ENCODE results near the gene PRR36.
"Not testable (repeated sequence)": the region's sequence is repeated elsewhere in the genome, so short reads cannot be mapped to it uniquely, and the experiment has no call there.

The PRR36 gene

DNA sequence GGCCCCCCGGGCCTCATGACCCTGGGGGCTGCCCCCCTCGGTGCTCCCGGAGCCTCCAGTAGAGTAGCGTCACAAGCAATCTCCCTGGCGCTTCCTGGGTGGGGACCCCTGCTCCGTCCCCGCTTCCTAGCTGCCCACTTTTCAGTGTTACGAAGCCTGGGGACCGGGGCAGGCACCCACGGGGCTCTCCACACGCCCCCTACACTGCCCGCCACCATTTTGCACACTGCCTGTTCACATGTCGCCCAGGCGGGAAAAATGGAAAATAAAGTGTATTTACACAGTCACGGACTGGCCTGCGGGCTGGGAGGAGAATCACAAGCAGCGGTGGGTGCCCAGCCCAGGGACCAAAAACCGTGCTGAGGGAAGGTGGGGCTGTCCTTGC is 9.5 kb downstream of the PRR36 start:
- Mint-ChIP-seq H3K4me1 (ENCODE audit: low read depth) (peaks cover 11% of the 10 kb centered on the region), H3K4me3 (no peak overlapping the region), H3K9me3 (no peaks in the 10 kb centered on the region), H3K27ac (no peak overlapping the region), H3K36me3 (ENCODE audit: low read depth) (no peaks in the 10 kb centered on the region), H3K27me3 (ENCODE audit: low read depth) (peaks cover 44% of the 10 kb centered on the region)

DNA sequence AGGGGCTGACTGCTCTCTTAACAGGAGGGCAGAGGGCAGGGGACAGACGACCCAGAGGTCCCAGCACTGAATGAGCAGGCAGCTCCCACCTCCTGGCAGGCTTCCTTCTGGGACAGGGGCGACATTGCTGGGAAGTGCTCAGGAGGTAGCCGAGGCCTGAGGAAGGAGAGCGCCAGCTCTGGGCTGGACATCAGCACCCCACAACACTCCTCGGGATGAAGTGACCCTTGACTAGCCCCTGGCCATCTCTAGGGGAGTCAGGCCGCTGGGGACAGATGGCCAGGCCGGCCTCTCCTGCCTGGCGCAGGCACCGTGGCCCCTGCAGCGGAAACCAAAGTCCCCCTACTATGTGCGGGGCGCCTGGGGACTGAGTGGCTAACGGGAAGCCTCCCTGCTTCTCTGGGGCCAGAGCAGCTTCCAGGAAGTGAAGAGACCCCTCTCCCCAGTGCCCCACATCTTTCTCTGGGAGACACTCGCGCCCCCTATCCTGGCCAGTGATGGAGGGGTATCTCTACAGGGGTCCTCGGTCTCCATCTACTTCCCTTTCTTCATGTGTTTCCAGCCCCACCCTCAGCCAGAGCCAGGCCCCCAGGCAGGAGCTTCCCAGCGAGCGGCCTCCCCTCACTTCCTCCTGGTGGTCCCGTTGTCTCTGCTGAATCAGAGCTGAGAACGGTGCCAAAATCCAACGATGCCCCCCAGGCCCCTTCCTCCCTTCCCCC is 10.1 kb downstream of the PRR36 start:
- no peak overlapping the region for H3K4me3 Mint-ChIP-seq
- peaks cover 11% of the 10 kb centered on the region for H3K4me1 Mint-ChIP-seq (ENCODE audit: low read depth)
- no peaks in the 10 kb centered on the region for H3K36me3 Mint-ChIP-seq (ENCODE audit: low read depth)
- peaks cover 44% of the 10 kb centered on the region for H3K27me3 Mint-ChIP-seq (ENCODE audit: low read depth)
- no peak overlapping the region for H3K27ac Mint-ChIP-seq
- no peaks in the 10 kb centered on the region for H3K9me3 Mint-ChIP-seq

DNA sequence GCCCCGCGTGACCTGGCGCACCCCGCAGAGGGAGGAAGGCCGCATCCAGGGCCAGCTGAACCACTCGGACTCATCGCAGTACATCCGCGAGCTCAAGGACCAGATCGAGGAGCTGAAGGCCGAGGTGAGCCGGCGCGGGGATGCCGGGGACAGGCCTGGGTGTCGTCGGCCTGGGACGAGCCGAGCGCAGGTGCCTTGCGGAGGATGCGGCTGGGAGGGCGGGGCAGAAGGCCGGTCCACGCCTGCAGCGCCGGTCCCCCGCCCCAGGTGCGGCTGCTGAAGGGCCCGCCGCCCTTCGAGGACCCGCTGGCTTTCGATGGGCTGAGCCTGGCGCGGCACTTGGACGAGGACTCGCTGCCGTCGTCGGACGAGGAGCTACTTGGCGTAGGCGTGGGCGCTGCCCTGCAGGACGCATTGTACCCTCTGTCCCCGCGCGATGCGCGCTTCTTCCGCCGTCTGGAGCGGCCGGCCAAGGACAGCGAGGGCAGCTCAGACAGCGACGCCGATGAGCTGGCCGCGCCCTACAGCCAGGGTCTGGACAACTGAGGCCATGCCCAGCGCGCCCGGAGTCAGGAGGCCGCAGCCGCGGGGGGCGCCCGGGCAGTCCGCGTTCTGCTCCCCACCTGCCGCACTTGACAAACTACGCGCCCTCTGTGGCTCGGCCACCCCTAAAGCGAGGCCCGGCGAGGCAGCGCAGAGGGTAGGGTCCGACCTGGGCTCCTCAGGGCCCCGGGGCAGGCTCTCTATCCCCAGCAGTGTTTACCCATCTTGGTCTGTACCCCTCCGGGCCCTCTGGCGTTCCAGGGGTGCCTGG is 10.8 kb downstream of the PRR36 start:
- Mint-ChIP-seq H3K27ac (no peak overlapping the region), H3K27me3 (ENCODE audit: low read depth) (peaks cover 44% of the 10 kb centered on the region), H3K36me3 (ENCODE audit: low read depth) (no peaks in the 10 kb centered on the region), H3K4me1 (ENCODE audit: low read depth) (peaks cover 7% of the 10 kb centered on the region), H3K4me3 (no peak overlapping the region), H3K9me3 (no peaks in the 10 kb centered on the region)

- Mint-ChIP-seq H3K9me3 (no peaks in the 10 kb centered on the region), H3K4me3 (peak overlapping the region; percentile 37), H3K36me3 (ENCODE audit: low read depth) (no peaks in the 10 kb centered on the region), H3K4me1 (ENCODE audit: low read depth) (peaks cover 5% of the 10 kb centered on the region), H3K27me3 (ENCODE audit: low read depth) (peaks cover 38% of the 10 kb centered on the region), H3K27ac (no peak overlapping the region)
Measured at GRCh38 chr19:7862413-7862951, 11.7 kb downstream of the PRR36 start.

DNA sequence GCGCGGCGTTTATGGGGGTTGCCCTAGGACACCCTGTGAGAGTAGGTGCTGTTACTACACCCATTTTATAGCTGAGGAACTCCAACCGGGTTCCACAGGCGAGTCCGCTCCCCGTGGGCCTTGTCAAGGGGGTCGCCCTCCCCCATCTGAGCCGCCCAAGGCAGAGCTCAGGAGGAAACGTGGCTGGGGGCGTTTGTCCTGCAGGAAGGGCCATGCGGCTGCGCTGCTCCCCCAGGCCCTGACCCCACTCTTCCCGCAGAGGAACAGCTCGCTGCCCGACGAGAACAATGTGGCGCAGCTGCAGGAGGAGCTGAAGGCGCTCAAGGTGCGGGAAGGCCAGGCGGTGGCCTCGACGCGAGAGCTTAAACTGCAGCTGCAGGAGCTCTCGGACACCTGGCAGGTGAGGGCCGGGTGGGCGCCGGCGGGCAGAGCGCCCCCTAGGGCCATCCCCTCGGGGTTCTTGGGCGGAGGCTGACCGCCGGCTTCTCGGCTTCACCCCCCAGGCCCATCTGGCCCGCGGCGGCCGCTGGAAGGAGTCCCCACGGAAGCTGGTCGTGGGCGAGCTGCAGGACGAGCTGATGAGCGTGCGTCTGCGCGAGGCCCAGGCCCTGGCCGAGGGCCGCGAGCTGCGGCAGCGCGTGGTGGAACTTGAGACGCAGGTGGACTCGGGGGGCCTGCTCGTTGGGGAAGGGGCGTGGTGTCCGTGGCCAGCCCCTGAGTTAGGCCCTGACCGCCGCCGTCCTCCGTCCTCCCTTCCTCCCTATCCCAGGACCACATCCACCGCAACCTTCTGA is 12.4 kb downstream of the PRR36 start:
- Mint-ChIP-seq H3K27me3 (ENCODE audit: low read depth) (peaks cover 32% of the 10 kb centered on the region), H3K36me3 (ENCODE audit: low read depth) (no peaks in the 10 kb centered on the region), H3K27ac (no peak overlapping the region), H3K4me1 (ENCODE audit: low read depth) (peaks cover 5% of the 10 kb centered on the region), H3K9me3 (no peaks in the 10 kb centered on the region), H3K4me3 (peak overlapping the region; percentile 37)

DNA sequence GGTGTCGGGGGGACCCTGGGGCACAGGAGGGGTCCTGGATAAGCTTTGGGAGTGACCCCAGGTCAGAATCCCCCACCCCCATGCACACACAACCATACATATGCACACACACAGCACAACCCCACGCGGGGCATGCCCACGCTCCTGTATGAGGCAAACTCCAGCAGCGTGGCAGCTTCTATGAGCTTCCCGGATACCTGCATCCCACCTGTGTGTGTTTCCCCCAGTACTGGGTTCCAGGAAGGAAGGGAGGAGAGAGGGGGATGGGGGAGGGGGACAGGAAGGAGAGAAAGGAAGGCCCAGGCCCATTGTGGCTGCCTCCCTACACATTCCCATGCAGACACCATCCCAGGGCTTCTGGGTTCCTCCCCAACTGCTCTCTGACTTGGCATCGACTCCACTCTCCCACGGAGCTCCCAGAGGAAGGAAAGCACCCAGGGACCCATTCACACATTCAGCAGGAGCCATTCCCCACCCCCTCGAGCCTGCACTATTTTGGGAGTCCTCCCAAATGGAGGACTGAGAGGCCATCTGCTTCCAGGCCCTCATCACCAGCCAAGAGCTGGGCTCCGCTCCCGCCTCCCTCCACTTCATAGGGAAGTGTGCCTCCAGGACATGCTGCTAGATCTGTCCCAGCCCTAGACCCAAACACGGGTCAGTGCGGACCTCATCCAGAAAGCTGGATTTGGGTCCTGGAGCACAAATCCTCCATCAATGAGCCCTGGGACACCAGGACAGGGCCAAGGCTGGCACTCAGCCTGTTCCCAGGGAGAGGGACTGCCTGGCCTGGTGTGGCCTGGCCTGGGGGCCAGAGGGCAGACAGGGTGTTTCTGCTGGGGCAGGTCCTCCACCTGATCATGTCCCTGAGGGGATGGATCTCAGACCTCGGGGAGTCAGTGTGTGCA is 13.2 kb downstream of the PRR36 start:
- no peak overlapping the region for H3K27ac Mint-ChIP-seq
- H3K36me3 Mint-ChIP-seq (ENCODE audit: low read depth) = no peaks in the 10 kb centered on the region
- no peak overlapping the region for H3K4me3 Mint-ChIP-seq
- H3K4me1 Mint-ChIP-seq (ENCODE audit: low read depth) = peaks cover 5% of the 10 kb centered on the region
- peaks cover 27% of the 10 kb centered on the region for H3K27me3 Mint-ChIP-seq (ENCODE audit: low read depth)
- no peaks in the 10 kb centered on the region for H3K9me3 Mint-ChIP-seq

DNA sequence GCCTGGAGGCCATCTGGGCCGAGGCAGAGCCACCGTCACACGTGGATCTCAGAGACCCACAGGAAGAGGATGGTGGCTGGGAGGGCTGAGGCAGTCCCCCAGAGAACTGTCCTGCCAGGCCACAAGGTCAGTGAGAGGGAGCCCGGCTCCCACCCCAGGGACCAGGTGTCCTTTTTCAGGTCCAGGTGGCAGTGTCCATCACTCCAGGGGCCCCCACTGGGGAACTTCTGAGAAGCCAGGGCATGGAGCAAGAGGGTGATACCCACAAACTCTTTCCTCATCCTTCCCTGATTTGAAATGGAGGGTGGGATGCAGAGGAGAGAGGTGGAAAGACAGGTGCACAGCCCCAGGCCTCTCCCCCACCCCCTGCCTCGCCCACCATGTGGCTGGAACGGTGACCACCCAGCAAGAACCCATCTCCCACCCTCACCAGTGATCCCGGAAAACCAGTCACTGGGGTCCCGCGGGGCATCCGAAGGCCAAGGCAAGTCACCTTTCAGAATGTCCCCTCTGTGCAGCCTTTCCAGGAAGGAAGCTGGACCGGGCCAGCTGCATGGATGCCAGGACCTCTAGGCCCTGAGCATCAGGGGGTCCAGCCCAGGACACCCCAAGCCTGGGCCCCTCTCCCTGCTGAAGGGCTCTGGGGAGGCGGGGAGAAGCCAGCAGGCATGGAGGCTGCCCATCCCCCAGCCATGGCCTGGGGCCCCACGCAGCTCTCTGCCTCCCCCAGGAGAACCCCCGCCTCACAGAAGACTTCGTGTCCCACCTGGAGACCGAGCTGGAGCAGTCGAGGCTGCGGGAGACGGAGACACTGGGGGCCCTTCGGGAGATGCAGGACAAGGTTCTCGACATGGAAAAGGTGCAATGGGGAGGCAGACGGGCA is 14.1 kb downstream of the PRR36 start:
- peaks cover under 1% of the 10 kb centered on the region for H3K4me1 Mint-ChIP-seq (ENCODE audit: low read depth)
- H3K4me3 Mint-ChIP-seq = no peak overlapping the region
- no peaks in the 10 kb centered on the region for H3K9me3 Mint-ChIP-seq
- no peaks in the 10 kb centered on the region for H3K36me3 Mint-ChIP-seq (ENCODE audit: low read depth)
- H3K27ac Mint-ChIP-seq = no peak overlapping the region
- H3K27me3 Mint-ChIP-seq (ENCODE audit: low read depth) = peaks cover 20% of the 10 kb centered on the region

DNA sequence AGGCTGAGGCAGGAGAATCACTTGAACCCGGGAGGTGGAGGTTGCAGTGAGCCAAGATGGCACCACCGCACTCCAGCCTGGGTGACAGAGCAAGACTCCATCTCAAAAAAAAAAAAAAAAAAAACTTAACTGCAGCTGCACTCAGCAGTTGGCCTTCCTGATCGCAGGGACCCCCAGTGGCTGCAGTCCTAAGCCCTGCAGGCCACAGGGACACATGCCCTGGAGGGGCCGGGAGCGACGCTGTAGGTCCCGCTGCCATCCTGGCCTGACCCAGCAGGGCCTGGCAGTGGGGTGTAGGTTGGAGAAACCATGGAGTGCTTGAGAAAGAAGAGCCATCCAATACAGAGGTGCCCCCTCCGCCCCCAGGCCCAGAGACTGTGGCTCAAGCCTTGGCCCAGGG is 15.1 kb downstream of the PRR36 start:
- not testable (repeated sequence) for H3K9me3 Mint-ChIP-seq; H3K27ac Mint-ChIP-seq; H3K4me1 Mint-ChIP-seq (ENCODE audit: low read depth); H3K4me3 Mint-ChIP-seq; H3K36me3 Mint-ChIP-seq (ENCODE audit: low read depth)
- H3K27me3 Mint-ChIP-seq (ENCODE audit: low read depth) = peaks cover 12% of the 10 kb centered on the region

DNA sequence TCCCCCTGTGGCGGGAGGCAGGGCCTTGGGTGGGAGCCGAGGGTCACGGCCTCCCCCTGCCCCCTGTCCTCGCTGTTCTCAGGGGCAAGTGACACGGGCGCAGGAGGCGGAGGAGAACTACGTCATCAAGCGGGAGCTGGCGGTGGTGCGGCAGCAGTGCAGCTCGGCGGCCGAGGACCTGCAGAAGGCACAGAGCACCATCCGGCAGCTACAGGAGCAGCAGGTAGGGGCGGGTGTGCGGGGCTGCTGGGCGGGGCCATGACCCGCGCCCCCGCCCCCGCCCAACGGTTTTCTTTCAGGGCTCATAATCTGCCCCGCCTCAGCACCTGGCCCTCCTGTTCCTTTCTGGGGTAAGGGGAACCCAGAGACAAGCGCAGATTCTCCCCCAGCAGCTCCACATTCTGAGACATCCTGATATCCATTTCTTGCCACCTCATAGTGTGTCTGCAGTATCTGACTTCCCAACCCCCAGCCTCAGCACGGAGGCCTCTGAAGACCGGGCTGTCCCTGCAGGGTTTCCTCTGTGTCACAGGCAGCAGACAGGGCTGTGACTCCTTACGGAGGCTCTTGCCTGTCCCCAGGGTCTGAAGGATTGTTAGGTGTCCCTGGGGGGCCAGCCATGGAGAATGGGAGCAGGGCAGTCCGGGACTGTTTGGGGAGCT is 15.9 kb downstream of the PRR36 start:
- H3K4me3 Mint-ChIP-seq = no peak overlapping the region

GRCh38 chr19:7857727-7858108 is 16.5 kb downstream of the PRR36 start:
- Mint-ChIP-seq H3K4me1 (ENCODE audit: low read depth) (peaks cover 4% of the 10 kb centered on the region), H3K27me3 (ENCODE audit: low read depth) (peaks cover 5% of the 10 kb centered on the region), H3K9me3 (no peaks in the 10 kb centered on the region), H3K27ac (no peak overlapping the region), H3K36me3 (ENCODE audit: low read depth) (no peaks in the 10 kb centered on the region), H3K4me3 (no peak overlapping the region)

More for the DNA sequence above, 15.9 kb downstream of the PRR36 start:
- no peak overlapping the region for H3K27ac Mint-ChIP-seq
- peaks cover 5% of the 10 kb centered on the region for H3K27me3 Mint-ChIP-seq (ENCODE audit: low read depth)
- no peaks in the 10 kb centered on the region for H3K36me3 Mint-ChIP-seq (ENCODE audit: low read depth)
- no peaks in the 10 kb centered on the region for H3K4me1 Mint-ChIP-seq (ENCODE audit: low read depth)
- H3K9me3 Mint-ChIP-seq = no peaks in the 10 kb centered on the region

DNA sequence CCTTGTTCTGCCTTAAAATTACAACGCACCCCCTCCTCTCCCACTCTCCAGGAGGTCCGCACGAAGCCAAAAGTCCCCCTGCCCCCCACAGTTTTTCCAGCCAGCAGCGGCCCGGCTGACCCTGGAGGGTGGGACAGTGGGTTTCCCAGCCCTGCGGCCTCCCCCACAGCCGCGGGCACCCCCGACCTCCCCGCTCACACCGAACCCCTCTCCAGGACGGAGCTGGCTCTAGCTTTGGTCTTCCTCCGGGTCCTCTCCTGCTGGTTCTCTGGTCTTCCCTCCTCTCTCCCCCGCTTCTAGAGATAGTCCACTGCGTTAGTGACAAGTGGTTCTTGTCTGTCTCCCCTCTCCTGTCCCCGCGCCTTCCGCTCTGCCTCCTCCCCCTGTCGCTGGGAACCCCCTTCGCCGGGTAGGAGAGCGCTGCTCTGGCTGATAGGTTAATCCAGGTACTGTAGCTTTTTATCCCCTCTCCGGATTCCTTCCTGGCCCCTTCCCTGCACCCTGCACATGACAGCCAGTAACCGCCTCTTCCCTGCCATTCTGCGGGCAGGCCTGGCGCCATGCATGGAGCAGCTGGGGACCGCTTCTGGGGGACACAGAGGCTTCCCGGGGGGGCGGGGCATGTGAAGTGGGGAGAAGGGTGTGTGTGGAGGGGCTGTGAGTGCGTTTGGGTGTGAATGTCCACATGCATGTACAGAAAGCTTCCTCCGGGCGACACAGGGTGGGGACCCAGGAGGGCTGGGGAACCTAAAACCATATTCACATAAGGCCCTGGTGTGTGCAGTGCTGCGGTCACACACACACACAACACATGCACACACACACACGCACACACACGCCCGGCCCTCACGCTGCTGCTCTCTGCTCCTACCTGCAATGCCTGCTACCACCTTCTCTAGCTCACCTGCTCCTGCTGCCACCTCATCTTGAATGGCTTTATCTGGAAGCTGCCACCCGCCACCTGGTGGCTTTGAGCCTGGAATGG is 17.2 kb downstream of the PRR36 start:
- Mint-ChIP-seq H3K9me3 (no peaks in the 10 kb centered on the region), H3K27me3 (ENCODE audit: low read depth) (peaks cover 5% of the 10 kb centered on the region), H3K4me3 (no peak overlapping the region), H3K36me3 (ENCODE audit: low read depth) (no peaks in the 10 kb centered on the region), H3K4me1 (ENCODE audit: low read depth) (peaks cover 4% of the 10 kb centered on the region), H3K27ac (no peak overlapping the region)

DNA sequence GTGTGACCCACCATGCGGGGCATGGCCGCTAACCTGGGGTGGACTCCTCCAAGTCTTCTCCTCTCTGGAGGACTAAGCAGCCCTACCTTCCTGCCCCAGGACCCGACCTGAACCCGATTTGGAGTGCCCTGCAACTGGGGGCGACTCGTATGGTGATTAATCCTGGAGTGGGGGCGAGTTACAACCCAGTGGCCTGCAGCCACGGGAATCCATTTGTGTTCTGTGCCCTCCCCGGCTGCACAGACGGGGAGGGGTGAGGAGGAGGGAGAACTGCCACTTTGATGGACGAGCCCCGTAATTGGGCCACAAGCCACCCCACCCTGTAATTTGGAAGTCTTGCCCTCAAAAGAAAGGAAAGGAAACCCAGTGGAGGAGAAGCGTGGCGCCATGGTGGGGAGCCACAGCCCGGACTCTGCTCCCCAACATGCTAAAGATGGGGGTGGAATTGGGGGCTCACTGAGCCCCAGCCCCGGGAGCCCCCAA is 18.0 kb downstream of the PRR36 start:
- H3K9me3 Mint-ChIP-seq = no peaks in the 10 kb centered on the region
- H3K27ac Mint-ChIP-seq = no peak overlapping the region
- no peaks in the 10 kb centered on the region for H3K36me3 Mint-ChIP-seq (ENCODE audit: low read depth)
- no peak overlapping the region for H3K4me3 Mint-ChIP-seq
- H3K27me3 Mint-ChIP-seq (ENCODE audit: low read depth) = peaks cover 3% of the 10 kb centered on the region
- peaks cover 4% of the 10 kb centered on the region for H3K4me1 Mint-ChIP-seq (ENCODE audit: low read depth)

Data from T-helper 1 cell treated with Interleukin-12 subunit alpha and Interleukin-12 subunit beta and Interleukin-4 antibody, amounts not matched to agents 30 μg/mL and 1 μg/mL, for 36 hours (primary cell).